Thoracic aorta (tissue), 2 donors: ENCODE measurements around the gene OAT. TPM values are rescaled to one million over a fixed set of nuclear protein-coding genes. Genes with fewer than 3 reads are reported as not detected.

Experiments used
- ATAC-seq: fragments of 150-250 bp; one replicate; pipeline ENCODE4 v1.8.0; 2017; ENCODE audit warnings: low read depth; ENCODE audit not compliant: insufficient number of reproducible peaks, low FRiP score
- DNase-seq: peaks from one replicate; pipeline ENCODE4 v3.0.0-alpha.2; 2020; ENCODE audit warnings: low spot score
- H3K27ac ChIP-seq, 2 donors: fragments of 200-600 bp; sonication (generic); 1 replicate in 1 of 2; 2 replicates in 1 of 2; pipeline ENCODE4 v1.5.1; 2016; ENCODE audit warnings: mild to moderate bottlenecking in 2 of 2, moderate library complexity in 2 of 2
- H3K27me3 ChIP-seq: fragments of 200-600 bp; sonication (generic); replicated peaks from 2 replicates; pipeline ENCODE4 v1.6.0; 2016; ENCODE audit warnings: mild to moderate bottlenecking; ENCODE audit not compliant: insufficient read depth
- H3K36me3 ChIP-seq: fragments of 200-600 bp; sonication (generic); one replicate; pipeline ENCODE4 v1.5.1; 2016
- H3K4me1 ChIP-seq, 2 donors: fragments of 200-600 bp; sonication (generic); 1 replicate in 1 of 2; 2 replicates in 1 of 2; pipeline versions ENCODE4 v1.5.1 to v1.6.0; 2016; ENCODE audit warnings: low read depth in 2 of 2, mild to moderate bottlenecking in 1 of 2; ENCODE audit not compliant: control insufficient read depth in 1 of 2
- H3K4me3 ChIP-seq: fragments of 200-600 bp; sonication (generic); 2 replicates; pipeline ENCODE4 v1.5.1; 2016; ENCODE audit warnings: mild to moderate bottlenecking
- H3K9me3 ChIP-seq: fragments of 200-600 bp; sonication (generic); 2 replicates; pipeline ENCODE4 v1.5.1; 2016
- CTCF ChIP-seq: fragments of 200-600 bp; sonication (generic); IDR thresholded peaks from one replicate; pipeline ENCODE4 v1.5.1; 2019; ENCODE audit warnings: antibody characterized with exemption
- total RNA-seq, 2 donors: library from RNA; depleted of rRNA; stranded (reverse); fragments of >200 nt; gene quantifications; one replicate each; pipeline versions ENCODE4 v1.1.0 to v1.2.3, GENCODE V29; 2016

Gene OAT
- total RNA-seq, 2 donors from 2014 or later, result 74.5 to 83.7 TPM

GRCh38 chr10:124464028-124464965 is 45.6 kb upstream of the OAT start:
- H3K9me3 ChIP-seq, result no peaks in the 10 kb centered on the region
- no peaks in the 10 kb centered on the region for H3K27me3 ChIP-seq
- no peaks in the 10 kb centered on the region for H3K36me3 ChIP-seq
- H3K4me3 ChIP-seq, result no peak overlapping the region
- ATAC-seq, result no peak
- H3K27ac ChIP-seq, result no peak overlapping the region
- TF ChIP-seq CTCF, result no peak
- DNase-seq, result no peak
- H3K4me1 ChIP-seq, result peaks cover 0 to 4% of the 10 kb centered on the region in 2 donors

- peaks cover 0 to 4% of the 10 kb centered on the region in 2 donors for H3K4me1 ChIP-seq
- no peaks in the 10 kb centered on the region for H3K9me3 ChIP-seq
- DNase-seq (no peak), ATAC-seq (no peak)
- H3K4me3 ChIP-seq, result peak overlapping the region; percentile 86
- no peaks in the 10 kb centered on the region for H3K27me3 ChIP-seq
- H3K36me3 ChIP-seq, result no peaks in the 10 kb centered on the region
- H3K27ac ChIP-seq, result no peak overlapping the region
- TF ChIP-seq CTCF, result no peak
Measured at GRCh38 chr10:124462348-124462695, 43.6 kb upstream of the OAT start.

- peak within 1 kb of the TSS; percentile 60 to 72 for H3K27ac ChIP-seq
- peak within 1 kb of the TSS; percentile 86 for H3K4me3 ChIP-seq
- H3K9me3 ChIP-seq, result no peaks in the 10 kb centered on the region
- DNase-seq, result peak; percentile 24
- no peaks in the 10 kb centered on the region for H3K27me3 ChIP-seq
- ATAC-seq, result peak; percentile 91
- no peaks in the 10 kb centered on the region for H3K36me3 ChIP-seq
- TF ChIP-seq CTCF, result peak; percentile 40
- peaks cover 0 to 4% of the 10 kb centered on the region in 2 donors for H3K4me1 ChIP-seq
Measured at GRCh38 chr10:124461642-124462347, 43.1 kb upstream of the OAT start, which contains the start of gene LHPP. Gene LHPP, plus strand, starts transcription at chr10:124461823. Its CDS starts 40 bp downstream, at chr10:124461863.

GRCh38 chr10:124460144-124460543 is 41.4 kb upstream of the OAT start:
- Histone ChIP-seq H3K9me3 (no peaks in the 10 kb centered on the region), H3K36me3 (no peaks in the 10 kb centered on the region), H3K27ac (no peak overlapping the region), H3K4me3 (no peak overlapping the region), H3K4me1 (peaks cover 0 to 4% of the 10 kb centered on the region in 2 donors), H3K27me3 (no peaks in the 10 kb centered on the region)
- ATAC-seq, result no peak
- no peak for TF ChIP-seq CTCF
- DNase-seq, result no peak

- no peaks in the 10 kb centered on the region for H3K9me3 ChIP-seq
- no peak overlapping the region for H3K27ac ChIP-seq
- H3K27me3 ChIP-seq, result no peaks in the 10 kb centered on the region
- no peak for TF ChIP-seq CTCF
- DNase-seq, result no peak
- ATAC-seq, result no peak
- H3K4me1 ChIP-seq, result peaks cover 0 to 4% of the 10 kb centered on the region in 2 donors
- H3K4me3 ChIP-seq, result no peak overlapping the region
- no peaks in the 10 kb centered on the region for H3K36me3 ChIP-seq
Measured at GRCh38 chr10:124459395-124459794, 40.7 kb upstream of the OAT start.
